ENCODE data around the gene TMPRSS3. TPM values are rescaled to one million over a fixed set of nuclear protein-coding genes. Genes with fewer than 3 reads are reported as not detected.

The TMPRSS3 gene
- total and polyA plus RNA-seq, 2 donors: not detected

DNA sequence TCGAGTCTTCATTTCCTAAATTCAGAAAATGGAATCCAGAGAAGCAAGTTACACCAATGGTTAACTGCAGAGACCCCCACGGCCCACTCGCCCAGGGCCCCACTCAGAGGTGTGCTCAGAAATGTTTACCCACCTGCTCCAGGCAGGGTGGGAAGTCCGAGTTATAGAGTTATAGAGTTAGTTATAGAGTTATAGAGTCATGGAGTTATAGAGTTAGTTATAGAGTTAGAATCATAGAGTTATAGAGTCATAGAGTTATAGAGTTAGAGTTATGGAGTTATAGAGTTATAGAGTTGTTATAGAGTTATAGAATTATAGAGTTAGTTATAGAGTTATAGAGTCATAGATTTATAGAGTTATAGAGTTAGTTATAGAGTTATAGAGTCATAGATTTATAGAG lies 39.5 kb upstream of the TMPRSS3 start:
- WGBS: 75% methylated on average over 4 of the region's 4 CpGs

DNA sequence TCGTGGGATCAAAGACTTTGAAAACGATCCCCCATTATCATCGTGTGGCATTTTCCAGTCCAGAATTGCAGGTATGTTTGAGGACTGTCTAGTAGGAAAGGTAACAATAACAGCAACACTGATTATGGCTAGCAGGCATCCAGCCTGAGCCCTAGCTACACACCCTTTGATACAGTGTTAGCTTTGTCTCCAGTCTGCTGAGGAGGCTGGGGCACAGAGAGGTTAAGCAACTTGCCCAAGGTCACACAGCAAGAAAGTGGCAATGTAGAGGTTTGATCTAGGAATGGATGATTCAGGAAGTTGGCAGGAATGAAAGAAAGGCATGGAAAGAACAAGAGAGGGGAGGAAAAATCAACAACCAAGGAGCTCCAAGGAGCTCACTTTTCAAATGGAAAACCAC lies 39.0 kb upstream of the TMPRSS3 start:
- 79% methylated on average over 3 of the region's 3 CpGs for WGBS
- H3K4me1 ChIP-seq (ENCODE audit: insufficient read depth): no peaks in the 10 kb centered on the region

More for the DNA sequence above, 39.5 kb upstream of the TMPRSS3 start:
- H3K4me3 ChIP-seq (ENCODE audit: low read depth, low read length): no peak overlapping the region
- H3K36me3 ChIP-seq (ENCODE audit: insufficient read depth): no peaks in the 10 kb centered on the region
- no peak overlapping the region for H3K27ac ChIP-seq (ENCODE audit: low read depth)
- no peak for DNase-seq (ENCODE audit: extremely low spot score)
- H3K4me1 ChIP-seq (ENCODE audit: insufficient read depth): no peaks in the 10 kb centered on the region

DNA sequence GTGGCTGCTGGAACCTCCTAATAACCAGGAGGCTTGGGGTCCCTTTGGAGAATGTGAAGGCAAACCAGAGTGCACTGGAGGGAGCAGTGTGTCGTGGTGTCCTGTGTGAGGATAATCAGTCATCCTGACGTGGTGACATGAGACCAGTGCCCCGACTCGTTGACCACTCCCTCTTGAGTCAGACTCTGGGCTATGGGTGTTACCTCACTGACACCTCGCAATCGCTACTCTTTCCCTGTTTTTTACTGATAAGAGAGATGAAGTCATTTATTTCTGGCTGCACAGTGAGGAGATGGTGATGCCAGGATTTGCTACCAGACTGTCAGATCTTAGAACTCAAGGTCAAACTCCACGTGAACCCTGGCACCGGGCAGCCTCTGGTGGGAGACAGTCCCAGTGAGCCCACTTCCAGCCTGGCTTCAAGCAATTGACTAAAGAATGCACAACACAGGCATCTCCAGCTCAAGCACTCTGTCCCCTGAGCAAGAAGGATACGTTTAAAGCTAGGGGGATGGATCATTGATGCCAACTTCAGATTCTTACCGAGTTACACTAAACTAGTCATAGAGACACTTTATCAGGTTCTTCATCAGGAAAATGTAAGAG lies 38.2 kb upstream of the TMPRSS3 start:
- Histone ChIP-seq H3K4me1 (ENCODE audit: insufficient read depth) (no peaks in the 10 kb centered on the region), H3K27ac (ENCODE audit: low read depth) (no peak overlapping the region), H3K4me3 (ENCODE audit: low read depth, low read length) (no peak overlapping the region), H3K36me3 (ENCODE audit: insufficient read depth) (no peaks in the 10 kb centered on the region)
- WGBS: 58% methylated on average over 10 of the region's 10 CpGs
- DNase-seq (ENCODE audit: extremely low spot score): no peak

More for the DNA sequence above, 39.0 kb upstream of the TMPRSS3 start:
- Histone ChIP-seq H3K36me3 (ENCODE audit: insufficient read depth) (no peaks in the 10 kb centered on the region), H3K27ac (ENCODE audit: low read depth) (no peak overlapping the region), H3K4me3 (ENCODE audit: low read depth, low read length) (no peak overlapping the region)
- no peak for DNase-seq (ENCODE audit: extremely low spot score)

DNA sequence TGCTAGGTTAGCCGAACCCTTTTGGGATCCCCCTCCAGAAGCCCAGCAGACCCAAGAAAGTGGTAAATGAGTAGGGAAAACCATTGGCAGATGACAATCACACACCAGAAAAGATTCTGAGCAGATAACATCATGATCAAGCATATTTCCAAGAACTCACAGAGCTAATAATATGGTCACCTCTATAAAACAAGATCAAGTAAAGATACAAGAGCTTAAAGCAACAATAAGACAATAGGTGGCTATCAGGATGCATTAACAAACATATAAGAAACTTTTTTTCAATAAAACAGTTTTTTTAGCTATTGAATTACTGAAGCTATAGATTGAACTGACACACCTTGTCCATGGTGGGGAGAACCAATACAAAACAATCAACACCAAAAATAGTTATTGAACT lies 36.8 kb upstream of the TMPRSS3 start:
- no peak overlapping the region for H3K27ac ChIP-seq (ENCODE audit: low read depth)
- WGBS: 33% methylated on average over 1 of the region's 1 CpG
- no peak for DNase-seq (ENCODE audit: extremely low spot score)

DNA sequence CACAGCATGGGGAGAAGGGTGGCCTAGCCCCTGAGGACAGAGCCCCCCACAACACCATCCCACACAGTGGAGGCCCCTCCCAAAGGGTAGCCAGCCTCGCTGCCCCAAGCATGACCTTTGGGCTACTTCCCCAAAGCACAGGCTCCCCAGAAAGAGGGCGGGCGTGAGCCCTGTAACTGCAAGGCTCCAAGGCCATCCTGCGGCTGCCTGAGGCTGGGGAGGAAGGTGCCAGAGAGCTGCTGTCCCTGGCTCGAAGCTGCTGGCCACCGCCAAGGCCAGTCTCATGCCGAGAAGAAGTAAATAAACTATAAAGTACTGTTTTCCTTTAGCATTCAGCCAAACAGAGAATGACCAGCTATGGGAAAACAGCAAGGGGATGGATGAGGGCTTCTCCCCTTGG lies 35.3 kb upstream of the TMPRSS3 start:
- Histone ChIP-seq H3K27ac (ENCODE audit: low read depth) (no peak overlapping the region), H3K36me3 (ENCODE audit: insufficient read depth) (no peaks in the 10 kb centered on the region), H3K4me1 (ENCODE audit: insufficient read depth) (no peaks in the 10 kb centered on the region), H3K4me3 (ENCODE audit: low read depth, low read length) (no peak overlapping the region)
- no peak for DNase-seq (ENCODE audit: extremely low spot score)
- 68% methylated on average over 7 of the region's 7 CpGs for WGBS

More for the DNA sequence above, 36.8 kb upstream of the TMPRSS3 start:
- no peaks in the 10 kb centered on the region for H3K36me3 ChIP-seq (ENCODE audit: insufficient read depth)
- H3K4me1 ChIP-seq (ENCODE audit: insufficient read depth): no peaks in the 10 kb centered on the region
- no peak overlapping the region for H3K4me3 ChIP-seq (ENCODE audit: low read depth, low read length)

DNA sequence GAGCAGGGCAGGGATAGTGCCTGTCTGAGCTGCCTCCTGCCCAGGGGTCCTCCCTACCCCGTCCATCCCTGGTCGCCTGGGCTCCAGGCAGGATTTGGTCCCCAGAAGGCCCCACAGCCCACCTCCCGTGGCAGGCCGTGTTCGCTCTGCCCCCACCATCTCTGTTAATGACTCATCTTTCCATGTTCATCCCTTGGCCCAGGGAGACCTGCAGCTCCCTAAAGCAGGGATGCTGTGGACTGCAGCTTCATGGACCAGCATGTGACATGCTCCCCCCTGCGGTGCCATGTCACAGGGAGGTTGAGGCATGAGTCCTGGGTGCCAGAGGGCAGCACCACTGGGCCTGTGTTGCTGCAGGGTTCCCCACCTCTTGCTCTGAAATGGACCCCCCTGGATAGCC lies 34.7 kb upstream of the TMPRSS3 start:
- no peaks in the 10 kb centered on the region for H3K4me1 ChIP-seq (ENCODE audit: insufficient read depth)
- H3K27ac ChIP-seq (ENCODE audit: low read depth): no peak overlapping the region
- no peak for DNase-seq (ENCODE audit: extremely low spot score)
- 82% methylated on average over 6 of the region's 6 CpGs for WGBS
- H3K4me3 ChIP-seq (ENCODE audit: low read depth, low read length): no peak overlapping the region
- no peaks in the 10 kb centered on the region for H3K36me3 ChIP-seq (ENCODE audit: insufficient read depth)

DNA sequence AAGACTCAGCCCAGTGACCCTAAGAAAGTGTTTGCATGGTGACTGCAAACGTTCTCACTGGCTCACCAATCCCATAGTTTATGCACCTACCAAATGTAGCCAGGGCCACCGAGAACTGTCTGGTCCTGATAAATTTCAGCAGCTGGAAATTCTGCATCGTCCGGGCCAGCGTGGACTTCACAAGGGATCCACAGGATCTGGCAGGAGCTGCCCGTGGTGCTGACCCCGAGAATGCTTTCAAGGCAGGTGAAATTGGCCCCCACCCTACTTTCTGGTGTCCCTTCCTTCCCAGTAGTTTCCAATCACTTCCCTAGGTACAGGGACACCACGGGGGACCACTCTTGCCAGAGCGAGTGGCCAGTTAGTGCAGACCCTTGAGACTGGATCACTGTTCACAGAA lies 34.0 kb upstream of the TMPRSS3 start:
- whole genome bisulfite sequencing: 26% methylated on average over 9 of the region's 9 CpGs
- no peak overlapping the region for H3K27ac ChIP-seq (ENCODE audit: low read depth)
- H3K4me1 ChIP-seq (ENCODE audit: insufficient read depth): no peaks in the 10 kb centered on the region
- no peak for DNase-seq (ENCODE audit: extremely low spot score)
- H3K4me3 ChIP-seq (ENCODE audit: low read depth, low read length): no peak overlapping the region
- no peaks in the 10 kb centered on the region for H3K36me3 ChIP-seq (ENCODE audit: insufficient read depth)

DNA sequence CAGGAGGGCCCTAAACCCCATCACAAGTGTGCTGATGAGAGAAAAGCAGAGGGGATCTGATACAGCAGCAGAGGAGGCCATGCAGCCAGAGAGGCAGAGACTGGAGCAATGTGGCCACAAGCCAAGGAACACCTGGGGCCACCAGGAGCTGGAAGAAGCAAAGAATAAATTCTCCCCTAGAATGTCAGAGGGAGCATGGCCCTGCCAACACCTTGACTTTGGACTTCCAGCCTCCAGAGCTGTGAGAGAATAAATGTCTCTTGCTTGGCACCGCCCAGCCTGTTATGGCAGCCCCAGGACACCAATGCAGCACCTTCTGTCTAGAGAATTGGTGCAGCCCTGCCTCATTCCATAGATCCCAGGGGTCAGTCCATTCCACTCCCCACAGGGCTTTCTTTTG lies 33.2 kb upstream of the TMPRSS3 start:
- H3K4me1 ChIP-seq (ENCODE audit: insufficient read depth): peaks cover 1% of the 10 kb centered on the region
- no peak for DNase-seq (ENCODE audit: extremely low spot score)
- H3K4me3 ChIP-seq (ENCODE audit: low read depth, low read length): no peak overlapping the region
- H3K27ac ChIP-seq (ENCODE audit: low read depth): no peak overlapping the region
- no peaks in the 10 kb centered on the region for H3K36me3 ChIP-seq (ENCODE audit: insufficient read depth)
- WGBS: 98% methylated on average over 1 of the region's 1 CpG

DNA sequence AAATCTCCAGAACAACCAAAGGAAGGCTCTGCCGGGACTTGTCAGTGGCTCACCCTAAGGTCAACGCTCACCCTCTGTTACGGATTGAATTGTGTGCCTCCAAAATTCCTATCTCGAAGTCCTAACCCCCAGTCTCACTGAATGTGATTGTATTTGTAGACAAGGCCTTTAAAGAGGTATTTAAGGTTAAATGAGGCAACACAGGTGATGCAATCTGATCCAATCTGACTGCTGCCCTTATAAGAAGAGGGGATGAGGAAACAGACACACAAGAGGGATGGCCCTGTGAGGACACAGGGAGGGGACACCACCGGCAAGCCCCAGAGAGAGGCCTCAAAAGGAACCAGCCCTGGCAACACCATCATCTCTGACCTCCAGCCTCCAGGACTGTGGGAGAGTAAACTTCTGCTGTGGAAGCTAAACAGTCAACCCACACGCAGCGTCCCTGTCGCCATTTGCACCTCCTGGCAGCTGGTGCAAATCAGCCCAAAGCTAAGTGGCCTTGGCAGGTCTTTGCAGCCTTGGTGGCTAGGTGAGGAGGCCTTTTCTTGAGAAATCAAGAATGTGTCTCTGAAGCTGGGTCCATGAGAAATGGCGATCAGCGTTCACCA lies 32.1 kb upstream of the TMPRSS3 start:
- Histone ChIP-seq H3K4me1 (ENCODE audit: insufficient read depth) (peaks cover 2% of the 10 kb centered on the region), H3K4me3 (ENCODE audit: low read depth, low read length) (no peak overlapping the region), H3K36me3 (ENCODE audit: insufficient read depth) (no peaks in the 10 kb centered on the region), H3K27ac (ENCODE audit: low read depth) (no peak overlapping the region)
- whole genome bisulfite sequencing: 73% methylated on average over 10 of the region's 10 CpGs
- no peak for DNase-seq (ENCODE audit: extremely low spot score)

DNA sequence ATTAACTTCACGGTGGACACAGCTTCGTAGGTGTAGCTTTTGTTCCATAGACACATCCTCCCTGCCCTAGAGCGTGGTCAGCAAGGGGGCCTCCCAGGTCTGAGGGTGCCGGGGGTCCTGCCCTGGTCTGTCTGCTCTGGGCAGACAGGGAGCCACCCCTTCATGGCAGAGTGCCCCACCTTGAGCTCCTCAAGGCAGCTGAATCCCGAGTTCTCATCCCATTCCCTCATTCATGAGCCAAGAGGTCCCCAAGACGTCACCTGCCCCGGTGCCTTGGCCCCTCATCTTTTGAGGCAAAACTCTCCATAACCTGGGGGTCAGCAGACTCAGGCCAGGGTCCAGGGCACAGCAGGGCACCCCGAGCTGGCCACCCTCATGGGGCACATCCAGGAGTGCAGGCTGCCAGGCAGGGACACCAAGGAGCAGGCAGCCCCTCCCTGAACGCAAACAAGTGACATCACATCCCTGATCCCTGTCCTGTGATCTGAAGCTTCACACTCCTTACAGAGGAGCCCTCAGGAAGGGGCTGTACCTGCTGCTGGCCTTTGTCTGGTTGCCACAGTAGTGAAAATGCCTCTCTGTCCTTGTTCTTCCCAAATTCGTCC lies 31.1 kb upstream of the TMPRSS3 start:
- Histone ChIP-seq H3K4me1 (ENCODE audit: insufficient read depth) (peaks cover 2% of the 10 kb centered on the region), H3K4me3 (ENCODE audit: low read depth, low read length) (no peak overlapping the region), H3K36me3 (ENCODE audit: insufficient read depth) (no peaks in the 10 kb centered on the region), H3K27ac (ENCODE audit: low read depth) (no peak overlapping the region)
- WGBS: 83% methylated on average over 10 of the region's 10 CpGs
- no peak for DNase-seq (ENCODE audit: extremely low spot score)

DNA sequence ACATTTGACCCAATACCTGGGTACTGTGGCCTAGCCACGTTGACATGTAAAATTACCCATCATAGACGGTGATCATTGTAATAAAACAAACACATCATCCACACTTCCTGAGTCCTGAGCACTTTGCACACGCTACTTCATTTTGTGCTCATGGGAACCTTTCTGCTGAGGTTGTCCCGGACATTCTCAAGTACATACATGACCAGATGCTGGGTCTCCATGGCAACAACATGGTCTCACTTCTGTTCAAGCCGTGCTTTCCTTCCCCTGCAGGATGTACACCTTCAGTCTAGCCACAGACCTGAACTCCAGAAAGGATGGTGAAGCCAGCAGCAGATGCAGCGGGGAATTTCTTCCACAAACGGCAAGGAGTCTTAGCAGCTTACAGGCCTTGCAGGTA lies 30.6 kb upstream of the TMPRSS3 start:
- Histone ChIP-seq H3K4me1 (ENCODE audit: insufficient read depth) (peaks cover 2% of the 10 kb centered on the region), H3K36me3 (ENCODE audit: insufficient read depth) (no peaks in the 10 kb centered on the region), H3K4me3 (ENCODE audit: low read depth, low read length) (no peak overlapping the region), H3K27ac (ENCODE audit: low read depth) (no peak overlapping the region)
- WGBS: 71% methylated on average over 7 of the region's 7 CpGs
- no peak for DNase-seq (ENCODE audit: extremely low spot score)

DNA sequence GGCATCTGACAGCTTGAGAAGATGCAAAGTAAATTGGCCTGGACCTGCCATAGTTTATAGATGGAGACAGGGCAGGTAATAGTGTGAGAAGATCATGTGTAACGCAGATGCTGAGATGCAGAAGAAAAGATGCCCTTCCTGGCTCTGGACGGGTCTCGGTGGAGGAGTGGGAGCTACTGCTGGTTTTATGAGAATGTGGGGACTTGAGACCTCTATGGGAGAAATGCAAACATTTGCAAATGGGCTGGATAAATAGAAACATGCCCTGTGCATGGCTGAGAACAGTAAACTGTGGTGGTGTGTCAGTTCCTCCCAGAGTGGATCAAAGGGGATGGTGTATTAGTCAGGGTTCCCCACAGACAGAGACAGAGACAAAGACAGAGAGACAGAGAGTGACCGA lies 29.7 kb upstream of the TMPRSS3 start:
- H3K4me1 ChIP-seq (ENCODE audit: insufficient read depth): peaks cover 2% of the 10 kb centered on the region
- no peak for DNase-seq (ENCODE audit: extremely low spot score)
- 68% methylated on average over 4 of the region's 4 CpGs for WGBS
- H3K27ac ChIP-seq (ENCODE audit: low read depth): no peak overlapping the region
- no peaks in the 10 kb centered on the region for H3K36me3 ChIP-seq (ENCODE audit: insufficient read depth)
- H3K4me3 ChIP-seq (ENCODE audit: low read depth, low read length): no peak overlapping the region

DNA sequence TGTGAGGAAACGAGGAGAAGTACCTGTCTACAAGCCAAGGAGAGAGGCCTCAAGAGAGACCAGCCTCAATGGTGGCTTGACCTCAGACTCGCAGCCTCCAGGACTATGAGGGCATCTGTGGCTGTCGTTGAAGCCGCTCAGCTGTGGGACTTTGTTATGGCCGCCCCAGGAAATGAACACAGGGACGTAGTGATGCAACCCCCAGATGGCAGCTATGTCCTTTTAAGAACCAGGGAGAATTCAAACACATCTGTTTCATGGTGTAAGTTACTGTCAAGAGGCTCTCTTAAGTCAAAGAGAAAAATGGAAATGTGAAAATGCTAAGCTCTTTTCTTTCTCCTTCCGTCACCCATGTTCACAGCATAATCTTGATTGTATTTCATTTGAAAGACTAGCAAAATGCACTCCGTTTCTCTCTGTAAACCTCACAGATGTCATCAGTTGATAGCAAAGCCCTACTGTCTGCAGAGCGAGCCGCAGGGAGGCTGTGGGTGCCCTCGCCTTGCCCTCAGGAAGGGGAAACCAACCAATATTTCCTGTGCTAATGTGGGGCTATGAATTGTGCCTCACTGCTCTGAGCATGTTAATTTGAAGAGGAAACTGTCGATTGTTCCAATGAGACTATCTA lies 29.2 kb upstream of the TMPRSS3 start:
- H3K4me3 ChIP-seq (ENCODE audit: low read depth, low read length): no peak overlapping the region
- WGBS: 51% methylated on average over 12 of the region's 12 CpGs
- H3K27ac ChIP-seq (ENCODE audit: low read depth): no peak overlapping the region
- H3K36me3 ChIP-seq (ENCODE audit: insufficient read depth): no peaks in the 10 kb centered on the region
- no peak for DNase-seq (ENCODE audit: extremely low spot score)
- peaks cover 2% of the 10 kb centered on the region for H3K4me1 ChIP-seq (ENCODE audit: insufficient read depth)

DNA sequence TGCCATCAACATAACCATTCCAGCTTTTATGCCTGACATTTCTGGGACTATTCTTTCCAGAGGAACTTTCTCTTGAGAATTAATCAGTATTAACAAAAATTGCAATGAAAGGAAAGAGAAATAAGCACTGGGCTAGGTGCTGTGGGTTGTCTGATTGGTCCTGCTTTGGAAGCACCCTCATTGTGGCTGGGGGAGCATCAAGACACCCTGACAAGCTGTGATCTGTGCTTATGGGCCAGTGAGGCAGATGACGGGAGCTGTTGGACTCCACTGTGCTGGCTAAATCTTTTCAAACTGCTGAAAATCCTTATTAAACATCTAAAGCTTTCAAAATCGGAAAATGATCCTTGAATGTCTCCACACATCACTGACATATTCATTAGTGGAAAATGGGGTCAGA lies 27.8 kb upstream of the TMPRSS3 start:
- H3K4me3 ChIP-seq (ENCODE audit: low read depth, low read length): no peak overlapping the region
- H3K4me1 ChIP-seq (ENCODE audit: insufficient read depth): peaks cover 2% of the 10 kb centered on the region
- 75% methylated on average over 2 of the region's 2 CpGs for WGBS
- H3K36me3 ChIP-seq (ENCODE audit: insufficient read depth): no peaks in the 10 kb centered on the region
- H3K27ac ChIP-seq (ENCODE audit: low read depth): no peak overlapping the region
- DNase-seq (ENCODE audit: extremely low spot score): no peak

All from urinary bladder (tissue), 4 donors.